Suprapubic skin (tissue), 4 donors: ENCODE measurements around the gene FCMR. TPM values are rescaled to one million over a fixed set of nuclear protein-coding genes. Genes with fewer than 3 reads are reported as not detected.

Experiments
- DNase-seq, 2 donors: peaks; one replicate each; pipeline ENCODE4 v3.0.0-alpha.2; 2019; ENCODE audit warnings: low spot score in 2 of 2
- H3K27ac ChIP-seq: fragments of 200-600 bp; sonication (generic); one replicate; pipeline ENCODE4 v1.5.1; 2019
- H3K27me3 ChIP-seq: fragments of 200-600 bp; sonication (generic); one replicate; pipeline ENCODE4 v1.5.1; 2019
- H3K36me3 ChIP-seq: fragments of 200-600 bp; sonication (generic); one replicate; pipeline ENCODE4 v1.5.1; 2019
- H3K4me1 ChIP-seq: fragments of 200-600 bp; sonication (generic); one replicate; pipeline ENCODE4 v1.5.1; 2019
- H3K4me3 ChIP-seq: fragments of 200-600 bp; sonication (generic); one replicate; pipeline ENCODE4 v1.5.1; 2019; ENCODE audit warnings: mild to moderate bottlenecking
- H3K9me3 ChIP-seq: fragments of 200-600 bp; sonication (generic); one replicate; pipeline ENCODE4 v1.5.1; 2019
- CTCF ChIP-seq, 2 donors: fragments of 200-600 bp in 1 of 2; fragments of 450-650 bp in 1 of 2; sonication (generic) in 1 of 2; IDR thresholded peaks; one replicate each; pipeline ENCODE4 v1.5.1; 2016 to 2019; ENCODE audit warnings: antibody characterized with exemption in 2 of 2, mild to moderate bottlenecking in 1 of 2, moderate library complexity in 1 of 2
- EP300 ChIP-seq: sonication (generic); formaldehyde crosslinking; IDR thresholded peaks from one replicate; pipeline ENCODE4 v1.6.1; 2017; ENCODE audit warnings: antibody characterized with exemption
- POLR2A ChIP-seq, 2 donors: fragments of 450-650 bp; IDR thresholded peaks; one replicate each; pipeline ENCODE4 v1.6.1; 2017; ENCODE audit warnings: antibody characterized with exemption in 2 of 2, mild to moderate bottlenecking in 2 of 2, moderate library complexity in 2 of 2
- POLR2AphosphoS5 ChIP-seq, 3 donors: sonication (generic); formaldehyde crosslinking; IDR thresholded peaks; one replicate each; pipeline ENCODE4 v1.6.1; 2017; ENCODE audit warnings: antibody characterized with exemption in 3 of 3
- WGBS: methylation state at CpG from one replicate; pipeline ENCODE4 v1.1.5; 2018; 5-methylcytosine and 5-hydroxymethylcytosine counted together
- total RNA-seq, 4 donors: library from RNA; depleted of rRNA; stranded (reverse); fragments of >200 nt; gene quantifications; one replicate each; pipeline ENCODE4 v1.1.0, GENCODE V29; 2016

The FCMR gene
- total RNA-seq, 4 donors from 2014 or later, result 0.39 to 2.9 (median 2.2) TPM

- no peaks in the 10 kb centered on the region for H3K36me3 ChIP-seq
- no peak overlapping the region for H3K27ac ChIP-seq
- TF ChIP-seq POLR2A (IDR thresholded peaks at IDR 0.05), result no peak
- TF ChIP-seq CTCF (IDR thresholded peaks at IDR 0.05), result no peak
- TF ChIP-seq POLR2AphosphoS5 (IDR thresholded peaks at IDR 0.05), result no peak
- no peak for TF ChIP-seq EP300
- no peak for DNase-seq
- H3K4me3 ChIP-seq, result no peak overlapping the region
- H3K4me1 ChIP-seq, result peaks cover 7% of the 10 kb centered on the region
- WGBS, result 71% methylated on average over 9 of the region's 9 CpGs
- no peaks in the 10 kb centered on the region for H3K9me3 ChIP-seq
- peaks cover 6% of the 10 kb centered on the region for H3K27me3 ChIP-seq
Measured at GRCh38 chr1:206939841-206940587, 18.3 kb upstream of the FCMR start.

- peaks cover 7% of the 10 kb centered on the region for H3K4me1 ChIP-seq
- 93% methylated on average over 7 of the region's 13 CpGs for WGBS
- no peak for DNase-seq
- H3K9me3 ChIP-seq, result no peaks in the 10 kb centered on the region
- H3K27me3 ChIP-seq, result peaks cover 4% of the 10 kb centered on the region
- TF ChIP-seq EP300 (no peak), POLR2A (IDR thresholded peaks at IDR 0.05) (no peak), CTCF (IDR thresholded peaks at IDR 0.05) (no peak), POLR2AphosphoS5 (IDR thresholded peaks at IDR 0.05) (no peak)
- no peak overlapping the region for H3K4me3 ChIP-seq
- H3K36me3 ChIP-seq, result no peaks in the 10 kb centered on the region
- no peak overlapping the region for H3K27ac ChIP-seq
Measured at GRCh38 chr1:206939131-206939530, 17.4 kb upstream of the FCMR start.

GRCh38 chr1:206937425-206937824 is 15.7 kb upstream of the FCMR start:
- TF ChIP-seq POLR2AphosphoS5 (IDR thresholded peaks at IDR 0.05) (no peak), CTCF (IDR thresholded peaks at IDR 0.05) (no peak), POLR2A (IDR thresholded peaks at IDR 0.05) (no peak), EP300 (no peak)
- H3K4me3 ChIP-seq, result no peak overlapping the region
- DNase-seq, result no peak
- WGBS, result 77% methylated on average over 5 of the region's 6 CpGs
- no peaks in the 10 kb centered on the region for H3K36me3 ChIP-seq
- H3K9me3 ChIP-seq, result no peaks in the 10 kb centered on the region
- peaks cover 4% of the 10 kb centered on the region for H3K27me3 ChIP-seq
- H3K27ac ChIP-seq, result no peak overlapping the region
- peaks cover 7% of the 10 kb centered on the region for H3K4me1 ChIP-seq

- Histone ChIP-seq H3K27ac (no peak overlapping the region), H3K9me3 (no peaks in the 10 kb centered on the region), H3K27me3 (no peaks in the 10 kb centered on the region), H3K4me3 (no peak overlapping the region), H3K36me3 (no peaks in the 10 kb centered on the region), H3K4me1 (peaks cover 7% of the 10 kb centered on the region)
- TF ChIP-seq EP300, result no peak
- no peak for TF ChIP-seq POLR2AphosphoS5 (IDR thresholded peaks at IDR 0.05)
- TF ChIP-seq POLR2A (IDR thresholded peaks at IDR 0.05), result no peak
- TF ChIP-seq CTCF (IDR thresholded peaks at IDR 0.05), result peak in 1 of 2 donors; percentile 17
- WGBS, result 72% methylated on average over 19 of the region's 19 CpGs
- DNase-seq, result no peak
Measured at GRCh38 chr1:206935491-206936067, 13.8 kb upstream of the FCMR start.

- TF ChIP-seq EP300, result no peak
- TF ChIP-seq CTCF (IDR thresholded peaks at IDR 0.05), result peak in 1 of 2 donors; percentile 19
- no peak for TF ChIP-seq POLR2A (IDR thresholded peaks at IDR 0.05)
- TF ChIP-seq POLR2AphosphoS5 (IDR thresholded peaks at IDR 0.05), result no peak
- H3K4me3 ChIP-seq, result no peak overlapping the region
- H3K27me3 ChIP-seq, result no peaks in the 10 kb centered on the region
- no peaks in the 10 kb centered on the region for H3K36me3 ChIP-seq
- DNase-seq, result no peak
- no peak overlapping the region for H3K27ac ChIP-seq
- no peaks in the 10 kb centered on the region for H3K9me3 ChIP-seq
- H3K4me1 ChIP-seq, result no peaks in the 10 kb centered on the region
- WGBS, result 81% methylated on average over 8 of the region's 8 CpGs
Measured at GRCh38 chr1:206933333-206933945, 11.7 kb upstream of the FCMR start.
